Activated CD4-positive, alpha-beta T cell treated with anti-CD3 and anti-CD28 coated beads, Interleukin-2, amount 50 U/mL, for 4 hours (primary cell): ENCODE measurements around the gene MRPL24.
A peak's percentile ranks its signal among the peaks of the same experiment; 100 is the strongest.

Experiments used
- DNase-seq, 2 experiments: peaks; one replicate each; pipeline ENCODE4 v3.0.0-alpha.2; 2020

MRPL24 gene

GRCh38 chr1:156689953-156690674 is 50.8 kb downstream of the MRPL24 start:
- DNase-seq = no peak

DNA sequence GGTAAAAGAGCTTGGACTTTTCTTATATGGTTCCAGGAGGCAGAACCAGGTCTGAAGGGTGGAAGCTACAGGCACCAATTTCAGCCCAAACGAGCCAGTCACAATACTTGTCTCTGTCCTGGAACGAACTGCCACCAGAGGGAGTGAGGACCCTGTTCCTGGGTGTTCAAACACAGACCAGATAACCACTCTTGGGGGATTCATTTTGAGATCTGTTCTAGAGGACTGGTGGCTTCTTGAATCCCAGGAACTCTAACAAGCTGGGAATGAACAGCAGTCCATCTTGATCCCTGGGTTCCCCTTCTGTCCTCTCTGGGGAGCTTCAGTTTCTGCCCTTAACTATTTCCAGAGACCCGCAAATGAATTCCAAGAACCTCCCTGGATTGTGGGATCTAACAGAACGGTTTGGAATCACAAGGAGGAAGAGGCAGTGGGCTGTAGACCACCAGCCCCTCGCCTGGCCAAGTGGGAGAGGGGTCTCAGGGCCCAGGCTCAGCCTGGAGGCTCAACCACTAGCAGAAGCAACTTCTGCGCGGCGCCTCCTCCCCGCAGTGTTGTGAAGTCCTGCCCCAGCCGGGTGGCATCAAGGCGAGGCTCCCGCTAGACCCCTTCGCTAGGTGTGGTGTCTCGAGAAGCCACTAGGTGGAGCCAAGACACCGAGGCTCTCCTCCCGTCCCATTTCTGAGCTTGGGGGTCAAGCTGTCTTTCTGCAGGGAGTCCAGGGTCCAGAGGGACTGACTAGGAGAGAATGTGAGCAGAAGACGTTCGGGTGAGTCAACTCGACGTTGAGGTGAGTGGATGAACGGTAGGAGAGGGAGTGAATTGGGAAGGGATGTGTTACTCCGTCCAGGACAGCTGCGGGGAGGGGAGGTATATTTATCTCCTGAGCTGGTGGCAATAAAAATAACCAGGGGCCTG is 51.6 kb downstream of the MRPL24 start:
- peak; percentile 71 to 72 for DNase-seq
